ENCODE data around the gene PPIF. TPM values are rescaled to one million over a fixed set of nuclear protein-coding genes. Genes with fewer than 3 reads are reported as not detected.

Gene PPIF
- total RNA-seq, 1 donor, result 39.1 TPM

DNA sequence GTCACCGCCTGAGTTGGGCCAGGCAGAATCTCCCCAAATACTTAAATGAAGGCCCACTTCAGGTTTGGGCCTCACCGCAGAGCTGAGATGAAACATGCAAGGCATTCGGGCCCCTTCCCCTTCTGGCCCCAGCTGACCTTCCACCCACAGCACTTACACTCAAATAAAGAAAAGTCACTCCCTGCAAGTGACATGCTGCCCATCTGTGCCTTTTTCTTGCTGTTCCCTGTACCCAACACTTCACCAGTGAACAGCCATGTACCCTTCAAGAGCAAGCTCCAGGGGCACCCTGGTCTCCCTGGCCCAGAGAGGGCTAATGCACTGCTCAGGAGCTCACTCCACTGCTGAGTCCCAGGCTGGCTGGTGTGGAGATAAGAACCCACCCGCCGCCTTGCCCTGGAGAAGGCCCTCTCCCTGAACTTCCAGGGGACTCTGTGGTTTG, 57.4 kb downstream of the PPIF start:
- no peak overlapping the region for H3K4me3 ChIP-seq (ENCODE audit: insufficient read depth, low read length)
- peaks cover 33% of the 10 kb centered on the region for H4K20me1 ChIP-seq (ENCODE audit: insufficient read depth, low read length)
- H3K79me2 ChIP-seq (ENCODE audit: insufficient read depth, low read length), result peaks cover 60% of the 10 kb centered on the region
- no peaks in the 10 kb centered on the region for H3K9me3 ChIP-seq (ENCODE audit: low read depth, low read length)
- peaks cover 65% of the 10 kb centered on the region for H3K4me1 ChIP-seq (ENCODE audit: insufficient read depth, low read length)
- no peaks in the 10 kb centered on the region for H3K36me3 ChIP-seq (ENCODE audit: insufficient read depth, low read length)
- no peak overlapping the region for H2AFZ ChIP-seq (ENCODE audit: low read length)
- H3K4me2 ChIP-seq (ENCODE audit: insufficient read depth, low read length), result no peak overlapping the region
- H3K27me3 ChIP-seq (ENCODE audit: insufficient read depth, low read length), result no peaks in the 10 kb centered on the region
- TF ChIP-seq, protein P1, sequence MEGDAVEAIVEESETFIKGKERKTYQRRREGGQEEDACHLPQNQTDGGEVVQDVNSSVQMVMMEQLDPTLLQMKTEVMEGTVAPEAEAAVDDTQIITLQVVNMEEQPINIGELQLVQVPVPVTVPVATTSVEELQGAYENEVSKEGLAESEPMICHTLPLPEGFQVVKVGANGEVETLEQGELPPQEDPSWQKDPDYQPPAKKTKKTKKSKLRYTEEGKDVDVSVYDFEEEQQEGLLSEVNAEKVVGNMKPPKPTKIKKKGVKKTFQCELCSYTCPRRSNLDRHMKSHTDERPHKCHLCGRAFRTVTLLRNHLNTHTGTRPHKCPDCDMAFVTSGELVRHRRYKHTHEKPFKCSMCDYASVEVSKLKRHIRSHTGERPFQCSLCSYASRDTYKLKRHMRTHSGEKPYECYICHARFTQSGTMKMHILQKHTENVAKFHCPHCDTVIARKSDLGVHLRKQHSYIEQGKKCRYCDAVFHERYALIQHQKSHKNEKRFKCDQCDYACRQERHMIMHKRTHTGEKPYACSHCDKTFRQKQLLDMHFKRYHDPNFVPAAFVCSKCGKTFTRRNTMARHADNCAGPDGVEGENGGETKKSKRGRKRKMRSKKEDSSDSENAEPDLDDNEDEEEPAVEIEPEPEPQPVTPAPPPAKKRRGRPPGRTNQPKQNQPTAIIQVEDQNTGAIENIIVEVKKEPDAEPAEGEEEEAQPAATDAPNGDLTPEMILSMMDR (IDR thresholded peaks at IDR 0.05; ENCODE audit: extremely low read depth, low read depth, low read length), result no peak
- no peak for DNase-seq (ENCODE audit: insufficient read length, low spot score, missing footprints)
- no peak overlapping the region for H3K27ac ChIP-seq (ENCODE audit: low read depth, low read length)

Other genes with a start within 250 kb of the PPIF start
- 48.5 and 69.5 TPM in 2 replicates for gene ZCCHC24, start 98.2 kb downstream of the PPIF start, total RNA-seq
- 0.72 and 0.88 TPM in 2 replicates for gene EIF5AL1, start 165.1 kb downstream of the PPIF start, total RNA-seq
- not detected in 2 replicates for gene SFTPA2, start 212.9 kb downstream of the PPIF start, total RNA-seq

Data from osteoblast (primary cell).